RPMI7951 (cell line): Measurements from ENCODE around the gene TADA2B. TPM values are rescaled to one million over a fixed set of nuclear protein-coding genes. Genes with fewer than 3 reads are reported as not detected.

Experiments used
- DNase-seq: peaks from one replicate; pipeline ENCODE4 v3.0.0-alpha.2; 2012; ENCODE audit warnings: low read depth
- total RNA-seq: library from RNA; depleted of rRNA; stranded (reverse); fragments of >200 nt; shearing (Covaris generic); gene quantifications from 2 replicates; pipeline ENCODE4 v1.2.3, GENCODE V29; 2014

TADA2B gene
- total RNA-seq, 1 experiment from 2014 or later: 5.8 TPM

DNA sequence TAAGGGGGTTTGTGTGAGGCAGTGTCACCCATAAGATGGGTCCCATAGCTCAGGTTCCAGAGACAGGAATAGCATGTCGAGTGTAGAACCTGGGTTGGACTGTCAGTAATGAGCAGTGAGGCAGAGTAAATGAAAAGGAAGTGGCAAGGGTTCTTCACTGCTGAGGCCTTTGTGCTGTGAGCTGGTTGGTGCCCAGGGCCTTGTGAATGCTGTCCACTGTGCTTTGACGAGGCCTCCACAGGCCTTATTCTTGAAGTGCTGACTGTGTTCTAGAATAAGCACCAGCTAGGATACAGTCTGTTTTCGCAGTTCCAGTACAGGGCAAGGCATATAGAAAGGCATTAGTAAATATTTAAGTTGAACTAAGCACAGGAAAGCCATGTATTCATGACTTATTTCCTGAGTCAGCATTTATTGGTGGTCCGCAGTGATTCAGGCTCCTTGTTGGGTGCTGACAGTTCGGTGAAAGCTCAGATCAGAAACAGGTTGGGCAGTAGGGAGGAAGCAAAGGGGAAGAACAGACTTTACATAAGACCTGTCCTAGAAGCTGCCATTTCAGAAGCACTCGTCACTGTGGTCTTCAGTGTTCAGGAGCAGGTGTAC is 25.6 kb upstream of the TADA2B start:
- no peak for DNase-seq

DNA sequence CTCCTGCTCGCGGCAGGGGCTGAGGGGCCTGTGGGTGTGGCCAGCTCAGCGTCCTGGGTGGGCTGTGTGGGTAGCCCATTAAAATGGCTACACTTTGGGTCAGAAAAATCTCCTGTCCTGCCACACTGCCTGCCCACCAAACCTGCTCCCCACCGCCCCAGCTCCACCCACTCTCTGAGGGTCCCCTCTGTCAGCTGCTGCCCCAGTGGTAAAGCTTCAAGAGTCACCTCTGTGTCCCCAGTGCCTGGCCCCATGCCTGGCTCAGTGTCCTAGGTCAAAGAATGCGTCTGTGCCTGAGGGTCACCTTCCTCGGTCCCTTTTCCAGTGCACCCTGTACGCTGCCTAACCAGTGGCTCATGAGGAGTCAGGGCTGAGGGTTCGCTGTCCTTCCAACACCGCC is 24.9 kb upstream of the TADA2B start:
- DNase-seq: no peak

DNA sequence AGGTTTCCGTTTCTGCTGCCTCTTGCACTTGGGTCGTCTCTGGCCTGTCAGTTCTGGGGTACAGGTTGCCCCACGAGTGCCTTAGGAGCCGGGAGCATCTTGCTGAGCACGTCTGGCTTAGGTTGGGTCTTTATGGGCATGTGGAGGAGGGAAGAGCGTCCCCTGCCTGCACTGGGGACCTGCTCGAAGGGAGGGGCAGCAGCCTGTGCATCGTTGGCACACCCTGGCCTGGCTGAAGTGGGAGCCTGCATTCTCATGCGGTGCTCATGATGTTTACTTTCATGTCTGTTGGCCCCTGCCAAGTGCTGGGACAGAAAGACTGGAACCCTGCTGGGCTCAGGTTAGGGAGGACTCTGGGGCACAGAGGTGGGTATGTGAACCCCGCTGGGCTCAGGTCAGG is 23.8 kb upstream of the TADA2B start:
- no peak for DNase-seq

- no peak for DNase-seq
These were observed 22.9 kb upstream of the TADA2B start for GRCh38 chr4:7020290-7020689.

DNA sequence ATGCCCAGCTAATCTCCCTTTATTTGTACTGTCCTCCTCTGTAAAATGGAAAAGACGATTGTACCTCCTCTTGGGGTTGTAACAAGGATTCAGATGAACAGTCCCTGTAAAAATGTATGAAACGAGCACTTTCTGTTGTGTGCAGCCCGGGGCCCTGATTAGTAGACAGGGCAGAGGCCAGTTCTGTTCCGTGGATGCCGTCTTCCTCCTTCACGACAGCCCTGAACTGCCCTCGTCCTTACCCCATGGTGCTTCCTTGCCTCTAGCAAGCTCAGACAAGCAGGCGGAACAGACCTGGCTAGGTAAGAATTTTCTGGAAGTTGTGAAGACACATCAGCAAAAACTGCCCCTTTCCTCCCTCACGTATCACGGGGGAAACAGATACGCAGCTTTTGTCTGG is 22.3 kb upstream of the TADA2B start:
- DNase-seq: no peak

DNA sequence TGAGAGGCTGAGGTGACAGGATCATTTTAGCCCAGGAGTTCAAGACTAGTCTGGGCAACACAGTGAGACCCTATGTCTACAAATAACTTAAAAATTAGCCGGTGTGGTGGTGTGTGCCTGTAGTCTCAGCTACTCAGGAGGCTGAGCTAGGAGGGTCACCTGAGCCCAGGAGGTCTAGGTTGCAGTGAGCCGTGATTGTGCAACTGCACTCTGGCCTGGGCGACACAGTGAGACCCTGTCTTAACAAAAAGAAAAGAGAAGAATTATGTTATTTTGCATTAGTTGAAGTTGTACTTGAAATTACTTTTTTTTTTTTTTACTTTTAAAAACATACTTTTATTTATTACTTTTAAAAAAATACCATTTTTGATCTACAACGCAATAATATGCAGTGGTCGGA is 21.8 kb upstream of the TADA2B start:
- no peak for DNase-seq

DNA sequence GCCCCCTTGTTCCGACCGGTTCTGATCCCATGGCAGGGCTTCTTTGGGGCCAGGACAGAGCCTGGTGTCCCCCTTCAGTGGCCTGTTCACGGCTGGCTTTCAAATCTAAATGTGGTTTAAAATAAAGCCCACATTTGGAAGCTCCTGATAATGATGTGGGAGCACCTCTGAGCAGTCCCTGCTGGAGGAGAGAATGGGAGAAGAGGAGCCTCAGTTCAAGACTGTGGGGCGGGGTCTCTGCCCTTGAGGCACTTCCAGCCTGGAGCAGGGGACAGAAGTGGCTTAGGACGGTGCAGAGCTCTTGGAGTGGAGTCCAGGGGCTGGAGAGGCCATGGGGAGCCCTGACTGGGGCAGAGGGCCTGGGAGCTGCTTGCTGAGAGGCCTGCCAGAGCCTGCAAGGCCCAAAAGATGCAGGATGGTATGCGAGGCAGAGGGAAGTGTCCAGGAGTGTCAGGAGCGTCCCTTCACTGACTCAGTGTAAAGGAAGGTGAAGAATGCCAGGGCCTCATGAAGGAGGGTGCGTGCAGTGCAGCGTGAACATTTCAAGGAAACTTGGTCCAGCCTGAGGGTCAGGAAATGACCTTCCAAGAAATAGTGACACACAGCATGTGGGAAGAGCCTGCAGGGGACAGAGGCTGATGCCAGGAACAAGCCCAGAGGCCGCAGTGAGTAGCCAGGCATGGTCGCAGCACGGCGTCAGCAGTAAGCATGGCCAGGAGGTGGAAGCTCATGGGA is 21.1 kb upstream of the TADA2B start:
- DNase-seq: peak; percentile 98

DNA sequence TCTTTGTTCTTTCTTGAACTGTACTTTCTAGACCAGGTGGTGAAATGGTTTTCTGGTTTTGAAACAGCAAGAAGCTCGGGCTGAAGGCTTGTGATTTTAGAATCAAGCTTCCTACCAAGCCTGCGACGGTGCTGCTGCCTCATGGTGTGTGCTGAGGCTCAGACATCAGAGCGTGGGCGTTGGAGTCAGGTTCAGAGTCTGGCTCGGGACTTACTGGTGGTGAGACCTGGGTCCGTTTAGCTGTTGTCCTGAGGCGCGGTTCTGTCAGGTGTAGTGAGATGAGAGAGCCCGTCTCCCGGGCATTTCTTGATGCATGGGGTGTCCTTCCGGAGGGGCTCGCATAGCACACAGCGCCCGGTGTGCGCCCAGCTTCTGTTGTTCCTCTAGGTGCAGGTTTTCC is 19.7 kb upstream of the TADA2B start:
- DNase-seq: no peak

- DNase-seq: no peak
These were observed 19.3 kb upstream of the TADA2B start for GRCh38 chr4:7023901-7024300.

DNA sequence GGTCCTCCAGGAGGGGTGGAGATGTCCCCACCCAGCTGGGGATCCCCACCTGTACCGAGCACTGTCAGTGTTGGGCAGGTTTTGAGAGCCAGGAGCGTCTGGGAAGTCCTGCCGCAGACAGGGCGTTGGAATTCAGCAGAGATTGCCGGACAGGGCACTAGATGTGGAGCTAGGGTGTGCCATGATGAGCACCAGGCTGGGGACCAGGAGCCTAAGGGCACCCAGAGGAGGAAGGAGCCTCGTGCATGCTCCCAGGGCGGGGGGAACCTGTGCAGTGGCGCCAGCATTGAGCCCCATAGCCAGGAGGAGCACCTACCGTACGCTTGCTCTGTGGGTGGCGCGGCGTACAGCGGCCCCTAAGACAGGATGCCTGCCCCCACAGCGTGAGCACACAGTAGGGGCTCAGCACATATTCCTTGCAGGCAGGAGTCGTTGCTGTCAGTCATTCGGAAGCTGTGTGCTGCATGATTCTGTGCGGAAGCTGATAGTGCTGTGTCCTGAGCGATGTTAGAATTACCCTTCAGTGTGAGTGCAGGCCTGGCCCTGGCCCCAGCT is 18.8 kb upstream of the TADA2B start:
- no peak for DNase-seq

- no peak for DNase-seq
These were observed 18.1 kb upstream of the TADA2B start for GRCh38 chr4:7025040-7025602.

- no peak for DNase-seq
These were observed 17.1 kb upstream of the TADA2B start for GRCh38 chr4:7026107-7026506.

DNA sequence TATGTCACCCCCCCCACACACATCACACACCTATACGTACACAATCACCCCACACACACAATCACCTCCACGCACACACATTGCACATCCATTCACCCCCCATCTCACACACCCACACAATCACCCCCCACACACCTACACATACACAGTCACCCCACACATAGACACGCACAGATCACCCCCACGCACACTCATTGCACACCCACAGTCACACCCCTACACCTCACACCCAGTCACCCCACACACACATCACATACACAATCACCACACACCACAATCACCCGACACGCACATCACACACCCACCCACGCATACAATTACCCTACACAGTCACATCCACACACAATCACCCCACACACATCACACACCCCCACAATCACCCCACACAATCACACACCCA is 15.9 kb upstream of the TADA2B start:
- DNase-seq: no peak

DNA sequence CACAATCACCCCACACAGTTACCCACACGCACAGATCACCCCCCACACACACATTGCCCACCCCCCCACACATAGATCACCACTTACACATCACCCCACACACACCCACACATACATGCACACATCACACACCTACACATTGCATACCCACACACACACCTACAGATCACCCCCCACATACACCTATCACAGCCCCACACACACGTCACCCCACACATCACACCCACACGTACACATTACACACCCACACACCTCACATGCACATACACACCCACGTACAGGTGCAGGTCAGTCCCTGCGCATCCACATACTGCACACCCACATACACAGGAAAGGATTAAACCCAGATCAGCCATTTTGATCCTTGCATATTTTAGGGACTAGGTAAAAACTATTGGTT is 15.3 kb upstream of the TADA2B start:
- DNase-seq: no peak

- DNase-seq: no peak
These were observed 14.0 kb upstream of the TADA2B start for GRCh38 chr4:7029212-7029611.

- no peak for DNase-seq
These were observed 13.3 kb upstream of the TADA2B start for GRCh38 chr4:7029921-7030320.

- DNase-seq: no peak
These were observed 12.3 kb upstream of the TADA2B start for GRCh38 chr4:7030856-7031255.

GRCh38 chr4:7031558-7032449 is 11.4 kb upstream of the TADA2B start:
- no peak for DNase-seq

GRCh38 chr4:7032596-7032995 is 10.6 kb upstream of the TADA2B start:
- no peak for DNase-seq

GRCh38 chr4:7034262-7035081 is 8.7 kb upstream of the TADA2B start:
- DNase-seq: peak; percentile 47

DNA sequence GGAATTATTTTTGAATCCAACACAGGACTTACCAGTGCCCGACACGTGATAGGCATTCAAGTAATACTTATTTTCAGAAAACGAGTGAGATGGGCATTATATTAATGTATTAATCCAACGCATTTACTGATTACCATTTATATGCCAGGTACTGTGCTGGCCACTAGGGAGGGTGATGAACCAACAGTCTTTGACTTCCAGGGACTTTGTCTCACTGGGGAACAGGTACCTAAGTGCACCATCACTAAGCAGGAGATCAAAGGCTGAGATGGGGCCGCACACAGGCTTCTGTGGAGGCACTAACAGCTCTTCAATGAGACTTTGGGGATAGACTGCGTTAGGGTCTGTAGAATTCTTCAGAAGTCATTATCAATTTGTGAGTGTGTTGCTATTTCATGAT is 5.7 kb upstream of the TADA2B start:
- no peak for DNase-seq
